Central memory CD8-positive, alpha-beta T cell (primary cell): Measurements from ENCODE around the gene PPIL6.
A peak's percentile ranks its signal among the peaks of the same experiment; 100 is the strongest.
"Not testable (repeated sequence)": the region's sequence is repeated elsewhere in the genome, so short reads cannot be mapped to it uniquely, and the experiment has no call there.

Source experiments
- ATAC-seq: fragments of 150-1000 bp; cut with Tn5 transposase; replicated peaks from 2 replicates; pipeline ENCODE4 v1.10.0; 2022; ENCODE audit warnings: mild to moderate bottlenecking, moderate FRiP score, moderate number of reproducible peaks; ENCODE audit not compliant: poor library complexity, severe bottlenecking; ENCODE audit errors: extremely low read depth
- DNase-seq, 2 donors: peaks; one replicate each; pipeline ENCODE4 v3.0.0; 2021; ENCODE audit warnings: low spot score in 2 of 2
- H3K27ac Mint-ChIP-seq: one replicate; pipeline ENCODE4 v1.8.0; 2022; ENCODE audit warnings: low read depth, mild to moderate bottlenecking, moderate library complexity, mixed read lengths
- H3K27me3 Mint-ChIP-seq: one replicate; pipeline ENCODE4 v1.8.0; 2022; ENCODE audit warnings: mixed read lengths
- H3K36me3 Mint-ChIP-seq: one replicate; pipeline ENCODE4 v1.8.0; 2022; ENCODE audit warnings: mild to moderate bottlenecking, moderate library complexity, mixed read lengths; ENCODE audit not compliant: insufficient read depth
- H3K4me1 Mint-ChIP-seq: one replicate; pipeline ENCODE4 v1.8.0; 2022; ENCODE audit warnings: mixed read lengths
- H3K4me3 Mint-ChIP-seq: one replicate; pipeline ENCODE4 v1.8.0; 2022; ENCODE audit warnings: mild to moderate bottlenecking, moderate library complexity, mixed read lengths
- H3K9me3 Mint-ChIP-seq: one replicate; pipeline ENCODE4 v1.8.0; 2022; ENCODE audit warnings: mixed read lengths

The PPIL6 gene

DNA sequence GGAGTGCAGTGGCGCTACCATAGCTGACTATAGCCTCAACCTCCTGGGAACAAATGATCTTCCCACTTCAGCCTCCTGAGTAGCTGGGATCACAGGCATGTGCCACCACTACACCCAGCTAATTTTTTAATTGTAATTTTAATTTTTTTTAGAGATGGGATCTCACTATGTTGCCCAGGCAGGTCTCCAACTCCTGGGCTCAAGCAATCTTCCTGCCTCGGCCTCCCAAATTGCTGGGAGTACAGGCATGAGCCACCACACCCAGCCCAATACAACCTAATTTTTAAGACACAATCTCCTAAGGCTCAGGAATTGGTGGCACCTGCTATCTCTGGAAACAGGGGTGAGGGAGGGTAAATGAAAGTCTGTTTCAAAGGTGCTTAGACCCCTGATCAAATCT, 36.8 kb upstream of the PPIL6 start:
- ATAC-seq (no peak), DNase-seq (no peak)
- H3K4me3 Mint-ChIP-seq: peak overlapping the region; percentile 92
- H3K27me3 Mint-ChIP-seq: no peaks in the 10 kb centered on the region
- peak overlapping the region; percentile 56 for H3K27ac Mint-ChIP-seq
- peaks cover 76% of the 10 kb centered on the region for H3K4me1 Mint-ChIP-seq
- no peaks in the 10 kb centered on the region for H3K9me3 Mint-ChIP-seq
- H3K36me3 Mint-ChIP-seq: peaks cover 59% of the 10 kb centered on the region

DNA sequence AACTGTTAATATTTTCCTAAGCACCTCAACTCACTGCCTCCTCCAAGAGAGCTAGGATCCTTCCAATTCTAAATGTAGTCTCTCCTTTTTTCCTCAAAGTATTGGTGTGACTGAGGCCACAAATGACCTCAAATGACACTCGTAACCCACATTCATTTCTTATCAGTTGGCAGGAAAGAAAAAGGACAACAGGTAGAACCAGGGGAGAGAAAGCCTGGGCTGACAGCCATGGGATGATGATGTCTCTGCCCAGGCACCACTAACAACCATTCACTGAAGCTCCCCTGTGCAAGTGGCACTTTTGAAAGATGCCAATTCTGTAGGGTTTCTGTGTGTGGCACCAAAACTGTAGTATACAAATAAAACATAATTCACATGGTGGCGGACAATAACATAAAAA, 35.2 kb upstream of the PPIL6 start:
- DNase-seq: no peak
- no peaks in the 10 kb centered on the region for H3K9me3 Mint-ChIP-seq
- no peak overlapping the region for H3K4me3 Mint-ChIP-seq
- peaks cover 66% of the 10 kb centered on the region for H3K36me3 Mint-ChIP-seq
- ATAC-seq: no peak
- no peaks in the 10 kb centered on the region for H3K27me3 Mint-ChIP-seq
- H3K27ac Mint-ChIP-seq: no peak overlapping the region
- peaks cover 76% of the 10 kb centered on the region for H3K4me1 Mint-ChIP-seq

DNA sequence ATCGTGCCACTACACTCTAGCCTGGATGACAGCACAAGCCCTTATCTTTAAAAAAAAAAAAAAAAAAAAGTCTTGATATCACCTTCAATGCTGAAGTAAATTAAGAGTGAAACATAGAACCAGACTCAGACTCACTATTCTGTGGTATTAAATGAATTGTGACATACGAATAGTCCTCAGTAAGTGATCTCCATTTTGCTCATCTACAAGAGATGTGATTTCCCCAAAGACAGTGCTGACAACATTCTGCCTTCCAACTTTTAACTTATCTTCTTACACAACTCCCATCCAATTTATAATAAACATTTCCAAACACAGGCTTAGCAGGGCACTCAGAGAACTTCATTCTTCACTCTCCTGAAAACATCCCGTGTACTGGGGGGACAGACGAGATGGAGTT, 34.6 kb upstream of the PPIL6 start:
- Mint-ChIP-seq H3K4me1 (peaks cover 74% of the 10 kb centered on the region), H3K4me3 (no peak overlapping the region), H3K36me3 (peaks cover 68% of the 10 kb centered on the region), H3K27ac (no peak overlapping the region), H3K27me3 (no peaks in the 10 kb centered on the region), H3K9me3 (no peaks in the 10 kb centered on the region)
- no peak for DNase-seq
- no peak for ATAC-seq

DNA sequence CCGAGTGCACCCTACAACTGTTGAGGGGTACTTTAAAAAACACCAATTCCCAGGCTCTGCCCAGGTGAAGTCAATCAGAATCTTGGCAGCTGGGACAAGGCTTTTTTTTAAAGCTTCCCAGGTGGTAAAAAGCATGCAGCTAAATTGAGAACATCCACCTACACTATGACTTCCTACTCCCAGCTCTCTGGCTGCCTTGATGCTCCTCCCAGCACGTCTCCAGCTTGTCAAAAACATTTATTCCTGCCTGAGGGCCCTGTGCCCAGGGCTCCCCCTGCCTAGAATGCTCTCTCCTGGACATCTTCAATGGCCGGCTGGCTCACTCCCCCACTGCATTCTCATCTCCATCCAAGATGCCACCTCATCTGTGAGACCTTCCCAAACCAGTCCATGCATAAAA, 32.7 kb upstream of the PPIL6 start:
- Mint-ChIP-seq H3K27me3 (no peaks in the 10 kb centered on the region), H3K27ac (no peak overlapping the region), H3K9me3 (no peaks in the 10 kb centered on the region), H3K36me3 (peaks cover 71% of the 10 kb centered on the region), H3K4me3 (no peak overlapping the region), H3K4me1 (peaks cover 72% of the 10 kb centered on the region)
- DNase-seq (no peak), ATAC-seq (no peak)

DNA sequence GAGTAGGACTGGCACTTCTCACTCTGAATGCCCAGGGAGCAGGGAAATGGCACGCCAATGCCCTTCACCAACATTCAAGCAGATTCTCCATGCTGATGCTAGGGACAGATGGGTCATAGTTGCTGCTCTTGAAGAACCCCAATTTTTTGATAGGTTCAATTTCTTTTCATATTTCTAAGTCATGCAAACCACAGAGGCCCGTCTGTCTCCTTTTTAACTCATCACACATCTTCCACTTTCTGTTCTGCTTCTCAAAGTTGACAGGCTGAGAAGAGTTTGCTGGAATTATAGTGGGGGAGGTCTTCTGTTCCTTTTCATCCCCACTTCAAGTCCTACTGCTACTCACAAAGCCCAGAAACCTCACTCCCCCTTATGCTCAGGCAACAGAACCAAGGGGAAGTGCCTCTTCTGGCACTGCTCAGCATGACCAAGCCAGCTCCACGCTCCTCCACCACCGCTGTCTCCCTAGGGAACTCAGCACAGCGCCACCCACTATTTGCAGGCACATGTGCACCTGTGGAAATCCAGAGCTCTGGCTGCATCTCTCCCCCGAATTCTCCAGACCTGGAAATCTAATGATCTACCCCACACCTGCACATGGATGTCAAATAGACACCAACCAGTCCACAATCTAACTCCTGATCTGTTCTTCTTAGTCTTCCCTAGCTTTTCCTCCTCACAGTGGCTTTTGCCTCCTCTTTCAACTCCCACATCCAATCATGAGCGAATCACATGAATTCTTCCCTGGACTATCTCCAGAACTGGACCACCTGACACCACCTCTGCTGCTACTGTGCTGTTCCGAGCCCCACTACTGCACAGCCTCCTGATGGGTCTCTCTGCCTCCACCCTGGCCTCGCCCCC, 31.9 kb upstream of the PPIL6 start:
- H3K4me1 Mint-ChIP-seq: peaks cover 72% of the 10 kb centered on the region
- ATAC-seq: no peak
- no peaks in the 10 kb centered on the region for H3K9me3 Mint-ChIP-seq
- H3K36me3 Mint-ChIP-seq: peaks cover 75% of the 10 kb centered on the region
- no peak for DNase-seq
- no peak overlapping the region for H3K27ac Mint-ChIP-seq
- H3K27me3 Mint-ChIP-seq: no peaks in the 10 kb centered on the region
- no peak overlapping the region for H3K4me3 Mint-ChIP-seq

DNA sequence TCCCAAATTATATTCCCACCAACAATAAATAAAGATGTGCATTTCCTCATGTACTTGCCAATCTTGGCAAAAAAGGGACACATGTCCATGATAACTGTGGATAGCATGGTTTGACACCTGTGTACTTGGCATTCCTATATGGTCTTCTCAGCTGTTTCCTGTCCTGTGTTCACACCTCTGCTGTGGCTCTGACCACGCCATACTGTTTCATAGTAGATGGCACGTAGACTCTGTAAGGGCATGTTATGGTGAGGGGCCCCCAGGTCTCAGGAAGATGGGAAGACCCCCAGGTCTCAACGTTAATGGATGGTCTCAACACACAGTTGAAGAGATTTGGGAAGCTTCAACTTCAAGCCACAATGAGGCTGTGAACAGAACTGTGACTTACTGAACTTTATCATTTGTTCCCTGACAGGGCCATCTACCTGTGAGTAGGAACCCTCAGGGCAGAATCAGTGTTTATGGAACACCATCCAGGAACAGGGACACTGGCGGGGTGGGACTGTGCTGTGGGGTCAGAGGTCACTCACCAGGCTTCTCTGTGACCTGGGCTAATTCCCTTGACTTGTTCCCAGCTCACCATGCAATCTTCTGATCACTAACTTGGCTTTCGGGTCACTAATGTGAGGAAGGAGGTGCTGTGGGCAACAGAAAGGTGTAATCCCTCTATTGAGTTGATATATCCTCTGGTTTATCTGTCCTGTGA, 30.8 kb upstream of the PPIL6 start:
- H3K27ac Mint-ChIP-seq: no peak overlapping the region
- no peaks in the 10 kb centered on the region for H3K9me3 Mint-ChIP-seq
- no peaks in the 10 kb centered on the region for H3K27me3 Mint-ChIP-seq
- peaks cover 75% of the 10 kb centered on the region for H3K36me3 Mint-ChIP-seq
- ATAC-seq: no peak
- no peak for DNase-seq
- no peak overlapping the region for H3K4me3 Mint-ChIP-seq
- peaks cover 73% of the 10 kb centered on the region for H3K4me1 Mint-ChIP-seq

DNA sequence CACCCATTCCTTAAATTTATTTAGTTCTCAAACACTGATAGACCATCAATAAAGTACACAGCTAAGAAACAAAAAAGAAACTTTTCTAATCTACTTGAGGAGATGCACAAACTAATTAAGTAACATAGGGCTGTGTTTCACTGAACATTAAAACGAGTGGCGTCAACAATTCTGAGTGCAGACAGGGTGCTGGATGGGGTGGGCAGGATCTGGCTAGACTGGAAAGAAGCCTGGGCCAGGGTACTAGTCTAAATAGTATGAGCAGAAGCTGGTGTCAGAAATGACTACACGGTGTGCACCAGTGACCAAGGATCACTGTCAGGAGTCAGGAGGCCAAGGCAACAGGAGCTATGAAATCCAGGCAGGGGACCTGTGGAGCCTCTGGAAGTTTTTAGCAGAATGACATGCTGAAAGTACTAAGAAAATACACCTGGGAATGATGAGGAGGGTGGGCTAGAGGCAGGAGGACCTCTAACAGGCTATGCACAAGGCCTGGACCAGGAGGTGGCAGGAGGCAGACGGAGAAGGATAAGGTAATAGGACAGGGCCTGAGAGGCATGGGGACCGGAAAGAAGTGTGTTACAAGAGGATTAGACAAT, 29.3 kb upstream of the PPIL6 start:
- H3K27ac Mint-ChIP-seq: no peak overlapping the region
- H3K9me3 Mint-ChIP-seq: no peaks in the 10 kb centered on the region
- peaks cover 75% of the 10 kb centered on the region for H3K36me3 Mint-ChIP-seq
- peaks cover 59% of the 10 kb centered on the region for H3K4me1 Mint-ChIP-seq
- H3K27me3 Mint-ChIP-seq: no peaks in the 10 kb centered on the region
- no peak overlapping the region for H3K4me3 Mint-ChIP-seq
- ATAC-seq (no peak), DNase-seq (no peak)

DNA sequence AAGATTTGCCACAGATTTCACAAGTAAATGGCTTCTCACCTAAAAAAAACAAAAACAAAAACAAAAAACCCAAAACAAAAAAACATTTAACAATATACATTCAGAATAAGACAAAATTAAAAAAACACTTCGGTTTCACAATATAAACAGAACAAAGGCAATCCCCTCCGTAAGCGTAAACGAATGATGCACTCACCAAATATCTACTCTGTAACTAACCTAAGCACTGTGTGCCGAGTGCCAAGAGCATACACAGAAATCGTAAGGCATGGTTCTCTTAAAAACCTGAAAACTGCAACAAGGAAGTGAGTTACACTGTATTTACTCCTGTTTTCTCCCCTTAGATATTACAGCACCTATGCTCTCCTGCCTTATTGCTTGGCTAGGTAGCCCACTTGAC, 27.3 kb upstream of the PPIL6 start:
- peaks cover 68% of the 10 kb centered on the region for H3K36me3 Mint-ChIP-seq

DNA sequence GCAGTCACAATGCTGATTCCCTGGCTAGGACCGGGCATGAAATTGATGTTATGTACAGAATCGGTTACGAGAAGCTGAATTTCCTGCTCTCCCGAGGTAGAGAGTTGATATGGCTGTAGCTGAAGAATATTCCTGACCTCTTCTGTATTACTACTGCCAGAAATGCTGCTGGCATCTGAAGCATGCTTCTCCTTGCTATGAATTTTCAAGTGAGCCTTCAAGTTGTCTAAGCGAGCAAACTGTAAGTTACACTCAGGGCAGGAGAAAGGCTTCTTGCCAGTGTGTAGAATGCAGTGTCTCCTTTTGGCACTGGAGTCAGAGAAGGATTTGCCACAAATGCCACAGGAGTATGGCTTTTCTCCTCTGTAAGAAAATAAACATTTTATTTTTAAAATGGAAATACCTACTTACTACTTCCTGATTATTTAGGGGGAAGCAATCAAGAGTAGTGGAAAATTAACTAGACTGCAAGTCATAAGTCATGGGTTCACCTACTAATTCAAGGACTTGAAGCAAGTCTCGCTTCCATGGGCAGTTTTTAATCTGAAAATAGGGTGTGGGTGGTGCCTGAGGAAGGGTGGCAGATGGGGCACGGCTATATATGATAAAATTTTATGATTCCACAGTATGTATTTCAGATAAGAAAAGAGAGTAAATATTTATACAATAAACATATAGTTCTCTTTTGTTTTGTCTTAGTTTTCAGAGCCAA, 25.9 kb upstream of the PPIL6 start:
- H3K4me3 Mint-ChIP-seq: no peak overlapping the region
- no peak for ATAC-seq
- H3K27me3 Mint-ChIP-seq: no peaks in the 10 kb centered on the region
- no peaks in the 10 kb centered on the region for H3K9me3 Mint-ChIP-seq
- no peak for DNase-seq
- H3K4me1 Mint-ChIP-seq: peaks cover 50% of the 10 kb centered on the region
- H3K27ac Mint-ChIP-seq: no peak overlapping the region
- H3K36me3 Mint-ChIP-seq: peaks cover 64% of the 10 kb centered on the region

More for the DNA sequence above, 27.3 kb upstream of the PPIL6 start:
- no peak for DNase-seq
- Mint-ChIP-seq H3K4me3 (no peak overlapping the region), H3K4me1 (peaks cover 55% of the 10 kb centered on the region), H3K27me3 (no peaks in the 10 kb centered on the region), H3K27ac (no peak overlapping the region), H3K9me3 (no peaks in the 10 kb centered on the region)
- no peak for ATAC-seq

DNA sequence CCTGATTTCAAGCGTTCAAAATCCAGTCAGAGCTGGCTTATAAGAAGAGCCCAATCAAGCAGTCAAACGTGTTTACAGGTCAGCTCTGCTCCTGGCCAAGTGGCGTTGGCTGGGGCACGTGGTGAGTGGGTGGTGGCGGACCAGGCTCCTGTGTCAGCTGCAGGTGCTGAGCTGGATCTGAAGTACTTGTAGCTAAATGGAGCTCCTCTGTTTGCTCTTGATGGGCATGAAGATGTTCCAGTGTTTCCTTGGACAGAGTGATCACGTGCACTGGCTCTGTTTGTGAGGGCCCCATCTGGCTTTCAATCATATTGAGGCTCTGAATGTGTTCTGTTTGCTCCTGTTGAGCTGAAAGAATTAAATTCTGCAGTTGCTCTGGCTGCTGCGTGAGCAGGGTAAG, 25.3 kb upstream of the PPIL6 start:
- peaks cover 44% of the 10 kb centered on the region for H3K4me1 Mint-ChIP-seq
- H3K4me3 Mint-ChIP-seq: no peak overlapping the region
- peaks cover 58% of the 10 kb centered on the region for H3K36me3 Mint-ChIP-seq
- ATAC-seq: no peak
- H3K27me3 Mint-ChIP-seq: no peaks in the 10 kb centered on the region
- H3K27ac Mint-ChIP-seq: peak overlapping the region; percentile 7
- no peaks in the 10 kb centered on the region for H3K9me3 Mint-ChIP-seq
- no peak for DNase-seq

DNA sequence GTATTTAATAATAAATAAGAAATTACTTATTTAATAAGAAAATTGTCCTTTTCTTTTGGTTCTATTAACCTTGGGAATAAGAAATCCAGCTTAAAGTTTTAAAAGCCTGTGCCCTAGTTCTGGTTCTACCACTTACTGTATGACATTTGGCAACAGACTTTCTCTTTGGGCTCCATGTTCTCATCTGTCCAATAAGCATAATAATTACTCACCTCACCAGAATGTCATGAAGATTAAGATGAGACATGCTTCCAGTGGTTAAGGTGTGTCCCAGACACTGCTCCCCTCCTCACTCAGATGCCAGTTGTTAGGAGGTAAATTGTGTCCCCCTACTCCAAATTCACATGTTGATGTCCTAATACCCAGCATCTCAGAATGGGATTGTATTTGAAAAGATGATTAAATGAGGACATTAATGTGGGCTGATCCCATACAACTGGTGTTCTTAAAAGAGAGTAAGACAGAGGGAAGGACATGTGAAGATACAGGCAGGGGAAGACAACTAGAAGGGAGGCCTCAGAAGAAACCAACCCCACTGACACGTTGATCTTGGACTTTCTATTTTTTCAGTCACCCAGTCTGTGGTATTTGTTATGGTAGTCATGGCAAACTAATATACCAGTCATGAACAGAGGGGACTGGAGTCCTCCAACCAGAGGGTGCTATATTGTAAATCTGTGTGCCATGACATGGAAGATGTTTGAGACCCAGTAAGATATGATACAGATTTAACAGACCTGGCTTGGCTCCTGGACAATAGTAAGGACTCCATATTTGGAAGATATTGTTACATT, 21.5 kb upstream of the PPIL6 start:
- H3K36me3 Mint-ChIP-seq: peaks cover 34% of the 10 kb centered on the region
- DNase-seq: no peak
- H3K9me3 Mint-ChIP-seq: no peaks in the 10 kb centered on the region
- peaks cover 45% of the 10 kb centered on the region for H3K4me1 Mint-ChIP-seq
- ATAC-seq: no peak
- no peak overlapping the region for H3K4me3 Mint-ChIP-seq
- H3K27ac Mint-ChIP-seq: peak overlapping the region; percentile 27
- no peaks in the 10 kb centered on the region for H3K27me3 Mint-ChIP-seq

DNA sequence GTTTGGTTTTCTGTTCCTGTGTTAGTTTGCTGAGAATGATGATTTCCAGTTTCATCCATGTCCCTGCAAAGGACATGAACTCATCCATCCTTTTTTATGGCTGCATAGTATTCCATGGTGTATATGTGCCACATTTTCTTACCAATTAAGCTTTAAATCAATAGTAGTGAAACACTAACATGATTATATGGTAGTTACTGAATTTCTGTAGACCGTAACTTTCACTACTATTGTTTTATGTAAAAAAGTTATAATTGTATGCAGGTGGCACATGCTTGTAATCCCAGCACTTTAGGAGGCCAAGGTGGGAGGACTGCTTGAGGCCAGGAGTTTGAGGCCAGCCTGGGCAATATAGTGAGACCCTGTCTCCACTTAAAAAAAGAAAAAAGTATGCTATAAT, 20.8 kb upstream of the PPIL6 start:
- DNase-seq, H3K27ac Mint-ChIP-seq, H3K27me3 Mint-ChIP-seq, ATAC-seq, H3K9me3 Mint-ChIP-seq, H3K4me3 Mint-ChIP-seq: not testable (repeated sequence)
- Mint-ChIP-seq H3K36me3 (peaks cover 31% of the 10 kb centered on the region), H3K4me1 (peaks cover 50% of the 10 kb centered on the region)
